Pericardium fibroblast (primary cell): ENCODE data around the gene MID2. TPM values are rescaled to one million over a fixed set of nuclear protein-coding genes. Genes with fewer than 3 reads are reported as not detected.

ENCODE experiments used
- total RNA-seq: library from RNA; depleted of rRNA; stranded (reverse); fragments of >200 nt; gene quantifications from 2 replicates; pipeline ENCODE4 v1.2.3, GENCODE V29; 2015

MID2 gene, protein sequence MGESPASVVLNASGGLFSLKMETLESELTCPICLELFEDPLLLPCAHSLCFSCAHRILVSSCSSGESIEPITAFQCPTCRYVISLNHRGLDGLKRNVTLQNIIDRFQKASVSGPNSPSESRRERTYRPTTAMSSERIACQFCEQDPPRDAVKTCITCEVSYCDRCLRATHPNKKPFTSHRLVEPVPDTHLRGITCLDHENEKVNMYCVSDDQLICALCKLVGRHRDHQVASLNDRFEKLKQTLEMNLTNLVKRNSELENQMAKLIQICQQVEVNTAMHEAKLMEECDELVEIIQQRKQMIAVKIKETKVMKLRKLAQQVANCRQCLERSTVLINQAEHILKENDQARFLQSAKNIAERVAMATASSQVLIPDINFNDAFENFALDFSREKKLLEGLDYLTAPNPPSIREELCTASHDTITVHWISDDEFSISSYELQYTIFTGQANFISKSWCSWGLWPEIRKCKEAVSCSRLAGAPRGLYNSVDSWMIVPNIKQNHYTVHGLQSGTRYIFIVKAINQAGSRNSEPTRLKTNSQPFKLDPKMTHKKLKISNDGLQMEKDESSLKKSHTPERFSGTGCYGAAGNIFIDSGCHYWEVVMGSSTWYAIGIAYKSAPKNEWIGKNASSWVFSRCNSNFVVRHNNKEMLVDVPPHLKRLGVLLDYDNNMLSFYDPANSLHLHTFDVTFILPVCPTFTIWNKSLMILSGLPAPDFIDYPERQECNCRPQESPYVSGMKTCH
- 9.9 and 14.5 TPM in 2 replicates for total RNA-seq

DNA sequence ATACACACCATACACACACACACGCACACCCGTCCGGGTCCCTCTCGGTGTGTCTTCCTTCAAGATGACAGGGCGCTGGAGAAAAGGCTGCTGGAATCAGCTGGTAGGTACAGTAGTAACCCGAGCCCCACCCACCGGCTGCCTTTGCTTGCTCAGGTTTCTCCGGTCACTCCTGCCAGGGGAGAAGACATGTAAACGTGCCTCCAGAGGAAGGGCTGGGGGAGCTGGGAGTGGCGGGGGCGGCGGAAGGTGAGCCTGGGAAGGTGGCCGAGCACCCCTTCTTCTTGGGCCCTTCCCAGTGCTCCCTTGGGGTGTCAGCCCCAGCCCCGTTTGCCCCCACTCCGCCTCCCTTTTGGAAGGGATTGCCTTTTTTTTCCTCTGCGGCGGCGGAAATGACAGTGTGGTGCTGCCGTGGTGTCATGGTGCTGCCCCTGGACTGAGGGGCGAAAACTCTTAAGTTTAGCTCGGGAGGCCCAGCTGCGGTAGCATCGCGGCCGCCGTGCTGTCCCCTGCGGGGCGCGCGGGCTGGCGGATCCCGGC, at the start of gene MID2:
Gene MID2 (plus strand): TSS at position 169 of the 540 bp plus-strand sequence. CDS start 561 bp downstream, outside the sequence.

DNA sequence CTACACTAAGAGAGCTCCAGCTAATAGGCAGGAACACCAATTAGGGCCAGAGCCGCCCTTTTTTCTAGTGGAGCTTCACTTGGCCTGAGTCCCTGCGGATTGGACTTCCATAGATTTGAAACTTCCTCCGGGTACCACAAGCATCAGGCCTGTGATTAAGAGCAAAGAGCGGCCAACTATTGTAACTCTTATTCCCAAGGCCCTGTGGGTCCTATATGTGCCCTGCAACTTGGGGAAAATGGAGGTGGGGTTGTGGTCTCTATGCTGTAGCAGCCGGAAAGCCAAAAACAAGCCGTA, 48.2 kb upstream of the MID2 start, which contains the start of gene NCBP2L:
Gene NCBP2L (plus strand): TSS at position 198 of the 297 bp plus-strand sequence. CDS start 16,488 bp downstream, outside the sequence.

Other genes with a start within 250 kb of the MID2 start
- gene PRPS1, start 197.4 kb upstream of the MID2 start, total RNA-seq = 14.8 and 21.9 TPM in 2 replicates
- 202 and 367 TPM in 2 replicates for gene TSC22D3, start 50.1 kb upstream of the MID2 start, total RNA-seq
- gene NCBP2L, start 48.1 kb upstream of the MID2 start, total RNA-seq = not detected in 2 replicates
- not detected in 2 replicates for gene TEX13B, start 156.5 kb downstream of the MID2 start, total RNA-seq
- 0.43 TPM in 1 of 2 replicates, not detected in the other for gene VSIG1, start 219.2 kb downstream of the MID2 start, total RNA-seq